ENCODE results near the gene MACROD2.

GRCh38 chr20:14881518-14881917 is 886.2 kb downstream of the MACROD2 start:
- TF ChIP-seq CTCF (conservative IDR thresholded peaks at IDR 0.05; ENCODE audit: low read depth, low read length) (no peak), EZH2 (IDR thresholded peaks at IDR 0.05; ENCODE audit: borderline replicate concordance, low read depth, low read length, poor library complexity, severe bottlenecking) (no peak)
